D721Med (cell line): Measurements from ENCODE around the gene ADCY7.

Experiments
- DNase-seq: peaks from one replicate; pipeline ENCODE4 v3.0.0; 2011; ENCODE audit warnings: low spot score; ENCODE audit not compliant: insufficient read length
- FAIRE-seq: peaks from 2 replicates; lab custom pipeline; 2011; peaks lifted over from hg19 to GRCh38; lab: Jason Lieb, UNC
- TF ChIP-seq, protein P1 (sequence below): IDR thresholded peaks from 2 replicates; pipeline ENCODE4 v1.5.1; 2012; ENCODE audit warnings: mild to moderate bottlenecking, control low read depth; ENCODE audit not compliant: insufficient read depth; ENCODE audit errors: missing control alignments

Gene ADCY7

DNA sequence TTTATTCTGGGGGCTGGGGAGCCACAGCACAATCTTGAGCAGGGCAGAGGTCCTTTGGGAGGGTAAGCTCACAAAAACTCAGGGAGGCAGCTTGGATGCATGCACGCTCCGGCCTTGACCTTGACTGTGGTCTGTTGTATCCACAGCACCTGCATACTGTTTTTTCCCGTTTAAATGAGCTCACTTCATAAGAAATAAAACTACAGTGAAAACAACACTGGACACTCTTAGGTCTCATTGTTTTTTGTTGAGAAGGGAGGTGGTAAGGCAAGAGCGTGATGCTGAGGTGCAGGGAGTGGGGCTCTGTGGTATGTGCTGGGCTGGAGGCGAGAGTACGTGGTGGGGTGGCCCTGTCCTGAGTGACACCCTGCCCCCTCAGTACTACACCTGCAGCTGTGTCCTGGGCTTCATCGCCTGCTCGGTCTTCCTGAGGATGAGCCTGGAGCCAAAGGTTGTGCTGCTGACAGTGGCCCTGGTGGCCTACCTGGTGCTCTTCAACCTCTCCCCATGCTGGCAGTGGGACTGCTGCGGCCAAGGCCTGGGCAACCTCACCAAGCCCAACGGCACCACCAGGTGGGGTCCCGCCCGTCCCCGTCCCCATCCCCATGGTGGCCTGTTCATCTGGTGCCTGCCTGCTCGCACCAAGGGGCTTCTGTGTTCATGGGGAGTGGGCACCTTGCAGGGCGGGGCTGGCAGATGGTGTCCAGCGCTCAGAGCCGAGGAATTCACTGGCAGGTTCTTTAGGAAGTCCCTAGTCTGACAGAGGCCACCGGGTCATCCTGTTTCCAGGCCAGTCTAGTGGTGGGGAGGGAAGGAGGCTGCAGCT, 44.2 kb downstream of the ADCY7 start:
- FAIRE-seq = no peak

DNA sequence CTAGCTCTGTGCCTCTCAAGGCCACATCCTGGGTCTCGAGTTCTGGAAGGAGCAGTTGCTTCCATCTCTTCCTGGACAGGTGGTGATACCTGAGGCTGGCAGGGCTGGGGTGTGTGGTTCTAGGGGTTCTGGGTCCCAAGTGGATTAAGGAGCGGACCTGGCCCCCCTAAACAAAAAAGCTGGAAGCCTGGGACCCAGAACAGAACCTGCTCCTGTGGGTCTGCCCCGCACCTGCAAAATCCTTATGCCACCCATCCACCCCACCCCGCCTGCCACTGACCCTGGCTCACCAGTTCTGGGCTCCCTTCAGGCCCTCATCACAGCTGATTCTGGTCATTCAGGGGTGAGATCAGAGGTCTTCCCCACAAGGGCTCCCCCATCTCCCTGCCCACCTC, 44.8 kb downstream of the ADCY7 start:
- DNase-seq (no peak), FAIRE-seq (no peak)
- TF ChIP-seq, protein P1, sequence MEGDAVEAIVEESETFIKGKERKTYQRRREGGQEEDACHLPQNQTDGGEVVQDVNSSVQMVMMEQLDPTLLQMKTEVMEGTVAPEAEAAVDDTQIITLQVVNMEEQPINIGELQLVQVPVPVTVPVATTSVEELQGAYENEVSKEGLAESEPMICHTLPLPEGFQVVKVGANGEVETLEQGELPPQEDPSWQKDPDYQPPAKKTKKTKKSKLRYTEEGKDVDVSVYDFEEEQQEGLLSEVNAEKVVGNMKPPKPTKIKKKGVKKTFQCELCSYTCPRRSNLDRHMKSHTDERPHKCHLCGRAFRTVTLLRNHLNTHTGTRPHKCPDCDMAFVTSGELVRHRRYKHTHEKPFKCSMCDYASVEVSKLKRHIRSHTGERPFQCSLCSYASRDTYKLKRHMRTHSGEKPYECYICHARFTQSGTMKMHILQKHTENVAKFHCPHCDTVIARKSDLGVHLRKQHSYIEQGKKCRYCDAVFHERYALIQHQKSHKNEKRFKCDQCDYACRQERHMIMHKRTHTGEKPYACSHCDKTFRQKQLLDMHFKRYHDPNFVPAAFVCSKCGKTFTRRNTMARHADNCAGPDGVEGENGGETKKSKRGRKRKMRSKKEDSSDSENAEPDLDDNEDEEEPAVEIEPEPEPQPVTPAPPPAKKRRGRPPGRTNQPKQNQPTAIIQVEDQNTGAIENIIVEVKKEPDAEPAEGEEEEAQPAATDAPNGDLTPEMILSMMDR = no peak

More for the DNA sequence above, 44.2 kb downstream of the ADCY7 start:
- TF ChIP-seq, protein P1 = no peak
- DNase-seq = no peak

DNA sequence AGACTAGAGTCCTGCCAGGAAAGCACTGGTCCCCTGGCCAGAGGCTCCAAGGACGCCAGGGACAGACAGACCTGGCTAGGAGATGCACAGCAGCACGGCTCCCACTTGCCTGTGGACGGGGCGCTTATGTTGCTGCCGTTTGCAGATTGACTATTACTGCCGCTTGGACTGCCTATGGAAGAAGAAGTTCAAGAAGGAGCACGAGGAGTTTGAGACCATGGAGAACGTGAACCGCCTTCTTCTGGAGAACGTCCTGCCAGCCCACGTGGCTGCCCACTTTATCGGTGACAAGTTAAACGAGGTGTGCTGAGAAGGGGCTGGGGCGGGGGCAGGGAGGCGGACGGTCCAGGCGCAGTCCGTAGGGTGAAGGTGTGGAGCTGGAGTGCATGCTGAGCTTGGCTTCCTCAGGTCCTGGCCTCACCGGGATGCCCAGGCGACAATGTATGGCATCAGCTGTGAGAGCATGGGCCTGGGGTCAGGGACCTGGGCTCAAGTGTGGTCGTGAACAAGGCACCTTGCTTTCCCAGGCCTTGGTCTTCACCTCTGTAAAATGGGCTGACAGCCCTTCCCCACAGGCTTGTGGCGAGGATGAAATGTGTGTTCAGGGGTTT, 45.6 kb downstream of the ADCY7 start:
- FAIRE-seq (no peak), DNase-seq (no peak)
- TF ChIP-seq, protein P1 = no peak

DNA sequence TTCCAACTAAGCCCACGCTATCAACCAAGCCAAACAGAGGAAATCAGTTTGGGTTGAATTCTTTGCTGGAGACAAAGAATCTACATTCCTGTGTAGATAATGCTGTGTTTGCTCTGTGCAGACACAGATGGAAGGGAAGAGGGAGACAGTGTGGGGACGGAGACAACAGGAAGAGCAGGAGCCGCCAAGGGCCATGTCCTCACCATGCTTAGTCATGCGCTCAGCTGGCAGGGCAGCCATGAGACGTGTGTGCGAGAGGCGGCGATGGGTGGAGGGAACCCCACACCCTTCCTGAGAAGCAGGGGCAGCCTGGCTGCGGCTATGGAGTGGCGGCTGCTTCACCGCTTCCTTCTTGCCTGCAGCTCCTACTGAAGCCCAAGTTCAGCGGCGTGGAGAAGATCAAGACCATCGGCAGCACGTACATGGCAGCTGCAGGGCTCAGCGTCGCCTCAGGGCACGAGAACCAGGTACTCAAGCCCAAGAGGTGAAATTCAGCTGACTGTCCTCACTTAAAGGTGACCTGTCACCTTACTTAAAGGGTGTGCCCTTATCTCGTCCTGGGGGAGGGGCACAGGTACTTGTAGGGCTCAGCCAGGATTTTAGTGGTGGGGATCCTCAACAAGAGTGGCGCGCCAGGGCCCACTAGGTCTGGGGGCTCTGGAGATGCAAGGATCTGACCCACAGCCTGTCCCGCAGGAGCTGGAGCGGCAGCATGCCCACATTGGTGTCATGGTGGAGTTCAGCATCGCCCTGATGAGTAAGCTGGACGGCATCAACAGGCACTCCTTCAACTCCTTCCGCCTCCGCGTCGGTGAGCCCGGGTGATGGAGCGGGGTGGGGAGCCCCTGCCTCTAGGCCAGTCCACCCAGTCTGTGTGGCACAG, 47.5 kb downstream of the ADCY7 start:
- TF ChIP-seq, protein P1 = no peak
- no peak for FAIRE-seq
- no peak for DNase-seq

DNA sequence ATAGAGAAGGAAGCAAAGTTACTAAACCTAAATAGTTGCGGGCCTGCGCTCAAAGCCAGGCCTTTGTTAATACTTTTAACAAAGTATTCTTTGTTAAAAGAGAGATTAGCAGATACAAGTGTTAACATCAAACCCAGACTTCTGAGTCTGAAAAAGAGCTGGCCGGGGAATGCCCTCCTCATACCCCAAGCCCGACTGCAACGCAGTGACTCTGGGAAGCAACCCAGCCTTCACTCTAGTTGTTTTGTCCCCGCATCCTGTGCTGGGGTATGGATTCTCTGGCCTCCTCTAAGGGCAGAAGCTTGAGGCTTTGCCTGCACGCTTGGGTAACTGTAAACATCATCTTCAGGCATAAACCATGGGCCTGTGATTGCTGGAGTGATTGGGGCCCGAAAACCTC, 48.3 kb downstream of the ADCY7 start:
- FAIRE-seq = no peak
- no peak for DNase-seq
- TF ChIP-seq, protein P1 = no peak

DNA sequence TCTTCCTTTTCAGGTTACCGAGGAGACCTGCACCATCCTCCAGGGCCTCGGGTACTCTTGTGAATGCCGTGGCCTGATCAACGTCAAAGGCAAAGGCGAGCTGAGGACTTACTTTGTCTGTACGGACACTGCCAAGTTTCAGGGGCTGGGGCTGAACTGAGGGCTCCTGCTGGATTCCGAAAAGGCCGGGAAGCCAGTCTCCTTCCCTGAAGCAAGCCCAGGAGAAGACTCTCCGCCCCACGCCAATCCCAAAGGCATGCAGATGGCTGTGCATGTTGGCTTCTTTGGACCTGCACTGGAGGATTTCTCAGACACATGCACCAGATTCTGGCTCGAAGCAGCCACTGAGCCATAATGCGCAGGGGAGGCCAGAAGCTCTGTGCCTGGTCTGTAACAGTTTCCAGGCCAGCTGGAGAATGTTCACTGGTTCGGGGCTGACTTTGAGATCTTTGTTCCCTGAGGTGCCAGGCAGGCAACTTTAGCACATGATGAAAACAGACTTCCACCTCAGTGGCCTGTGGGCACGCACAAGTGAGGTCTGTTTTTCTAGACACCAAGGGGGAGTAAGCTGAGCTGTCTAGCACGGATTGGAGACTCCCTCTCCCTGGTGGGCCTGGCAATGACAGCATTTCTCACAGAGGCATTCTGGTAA, 49.1 kb downstream of the ADCY7 start:
- FAIRE-seq = no peak
- DNase-seq = no peak
- TF ChIP-seq, protein P1 = no peak
